Panc1 (cell line): Measurements from ENCODE around the gene SH3PXD2A. TPM values are rescaled to one million over a fixed set of nuclear protein-coding genes. Genes with fewer than 3 reads are reported as not detected.

Experiments
- ATAC-seq: fragments of 200-7000 bp; cut with Tn5 transposase; 2 replicates; pipeline ENCODE4 v1.9.1; 2020; ENCODE audit warnings: mild to moderate bottlenecking, moderate library complexity
- BruUV-seq: library from RNA; stranded (reverse); fragments of 400-500 nt; replicated peaks from 2 replicates; lab custom pipeline; 2021; lab: Mats Ljungman, UMichigan
- CTCF ChIA-PET: fragments of 300-600 bp; sonication (Branson Sonifier 250); formaldehyde crosslinking; loops from one replicate; lab custom pipeline; 2022; ENCODE audit warnings: antibody characterized with exemption; lab: Charles Lee
- POLR2A ChIA-PET: fragments of 300-600 bp; sonication (Branson Sonifier 250); formaldehyde crosslinking; loops from one replicate; lab custom pipeline; 2022; ENCODE audit warnings: antibody characterized with exemption; lab: Charles Lee
- DNase-seq: peaks from one replicate; pipeline ENCODE4 v3.0.0-alpha.2; 2010; ENCODE audit warnings: low read depth, low spot score
- H3K27ac ChIP-seq: 2 replicates; pipeline ENCODE4 v1.5.1; 2011; ENCODE audit warnings: mild to moderate bottlenecking, low read length, inconsistent platforms
- H3K27me3 ChIP-seq: fragments of 200-500 bp; sonication (Bioruptor generic); 2 replicates; pipeline ENCODE4 v1.6.0; 2014; ENCODE audit warnings: low read length, inconsistent platforms; ENCODE audit not compliant: control insufficient read depth, insufficient read depth
- H3K36me3 ChIP-seq: fragments of 200-500 bp; sonication (Bioruptor generic); 2 replicates; pipeline ENCODE4 v1.5.1; 2014; ENCODE audit warnings: inconsistent platforms, mild to moderate bottlenecking, low read length, moderate library complexity; ENCODE audit not compliant: control insufficient read depth, insufficient read depth
- H3K4me1 ChIP-seq: 2 replicates; pipeline ENCODE4 v1.5.1; 2011; ENCODE audit warnings: inconsistent platforms, mild to moderate bottlenecking, low read length, moderate library complexity; ENCODE audit not compliant: control insufficient read depth, insufficient read depth
- H3K4me3 ChIP-seq, 2 experiments: 2 replicates each; pipeline ENCODE4 v1.5.1; 2011 to 2012; ENCODE audit warnings: low read depth in 2 of 2, low read length in 2 of 2, mild to moderate bottlenecking in 2 of 2, inconsistent platforms in 1 of 2, moderate library complexity in 1 of 2
- H3K9me3 ChIP-seq: fragments of 200-500 bp; sonication (Bioruptor generic); 2 replicates; pipeline ENCODE4 v1.5.1; 2014; ENCODE audit warnings: low read depth, mild to moderate bottlenecking, inconsistent platforms, low read length, moderate library complexity; ENCODE audit not compliant: control insufficient read depth, insufficient read depth
- CTCF ChIP-seq: fragments of 450-650 bp; IDR thresholded peaks from 2 replicates; pipeline ENCODE4 v1.5.1; 2017; ENCODE audit warnings: mild to moderate bottlenecking
- POLR2AphosphoS5 ChIP-seq: IDR thresholded peaks from 2 replicates; pipeline ENCODE4 v1.6.1; 2012; ENCODE audit warnings: mild to moderate bottlenecking, low read depth, low read length, moderate library complexity
- REST ChIP-seq, 2 experiments: IDR thresholded peaks; 2 replicates each; pipeline ENCODE4 v1.6.1; 2011 to 2012; ENCODE audit warnings: low read depth in 2 of 2, control low read depth in 1 of 2, low read length in 1 of 2, mild to moderate bottlenecking in 1 of 2, moderate library complexity in 1 of 2; ENCODE audit not compliant: insufficient read depth in 1 of 2
- SIN3A ChIP-seq: IDR thresholded peaks from 2 replicates; pipeline ENCODE4 v1.6.1; 2012; ENCODE audit warnings: low read depth, mild to moderate bottlenecking, low read length, moderate library complexity, borderline replicate concordance; ENCODE audit not compliant: insufficient read depth
- TCF7L2 ChIP-seq: IDR thresholded peaks from 2 replicates; pipeline ENCODE4 v1.6.1; 2011; ENCODE audit warnings: mild to moderate bottlenecking, low read depth, low read length, inconsistent platforms
- in situ Hi-C: cut with HindIII; loops from 2 replicates; pipeline ENCODE4 v1.10.0; 2016; ENCODE audit warnings: low sequenced_read_pairs, low pct_unique_long_range_greater_than_20kb
- intact Hi-C: fragments of 100-400 bp; cut with micrococcal nuclease; formaldehyde crosslinking; loops from one replicate; pipeline ENCODE4 v1.10.0; 2022; ENCODE audit not compliant: unreplicated experiment
- total RNA-seq: library from RNA; stranded (reverse); gene quantifications from one replicate; pipeline ENCODE4 v1.2.1, GENCODE V29; 2021; ENCODE audit not compliant: unreplicated experiment

SH3PXD2A gene
- total RNA-seq, 1 experiment from 2014 or later = 5.7 TPM

- ATAC-seq = no peak
- Histone ChIP-seq H3K36me3 (no peaks in the 10 kb centered on the region), H3K27me3 (no peaks in the 10 kb centered on the region; the same call in 1 of the 2 replicates), H3K4me1 (no peaks in the 10 kb centered on the region), H3K9me3 (no peaks in the 10 kb centered on the region), H3K4me3 (no peak overlapping the region), H3K27ac (no peak overlapping the region)
- no peak for TF ChIP-seq SIN3A
- TF ChIP-seq REST (IDR thresholded peaks at IDR 0.05; ENCODE audit: insufficient read depth in 1 of 2, low read depth in 2 of 2, low read length in 1 of 2) = no peak
- TF ChIP-seq TCF7L2 = no peak
- no peak for TF ChIP-seq POLR2AphosphoS5
- TF ChIP-seq CTCF = no peak
- CTCF ChIA-PET = no interaction called here
- POLR2A ChIA-PET = no interaction called here
- DNase-seq = no peak
- BruUV-seq = no TSS peak
- in situ Hi-C loops (no loop called here), intact Hi-C loops (no loop called here)
Measured at GRCh38 chr10:103582331-103583123, 272.8 kb downstream of the SH3PXD2A start.

- no peak for DNase-seq
- no peaks in the 10 kb centered on the region for H3K36me3 ChIP-seq
- ChIA-PET POLR2A (no interaction called here), CTCF (no interaction called here)
- ATAC-seq = no peak
- H3K4me1 ChIP-seq = no peaks in the 10 kb centered on the region
- H3K27me3 ChIP-seq = no peaks in the 10 kb centered on the region; the same call in 1 of the 2 replicates
- no peak overlapping the region for H3K4me3 ChIP-seq
- H3K27ac ChIP-seq = no peak overlapping the region
- in situ Hi-C loops = no loop called here
- no peaks in the 10 kb centered on the region for H3K9me3 ChIP-seq
- TF ChIP-seq CTCF (no peak), TCF7L2 (no peak), POLR2AphosphoS5 (no peak), REST (IDR thresholded peaks at IDR 0.05; ENCODE audit: insufficient read depth in 1 of 2, low read depth in 2 of 2, low read length in 1 of 2) (no peak), SIN3A (no peak)
- no TSS peak for BruUV-seq
- intact Hi-C loops = no loop called here
Measured at GRCh38 chr10:103581499-103581898, 273.9 kb downstream of the SH3PXD2A start.
